Prostate gland (tissue), 2 donors: ENCODE results near the gene CENPK. TPM values are rescaled to one million over a fixed set of nuclear protein-coding genes. Genes with fewer than 3 reads are reported as not detected.

ENCODE experiments used
- DNase-seq: peaks from one replicate; pipeline ENCODE4 v3.0.0-alpha.2; 2019; ENCODE audit warnings: low spot score
- H3K27ac ChIP-seq, 2 donors: fragments of 200-600 bp; sonication (generic); 2 replicates each; pipeline ENCODE4 v1.5.1; 2017 to 2019
- H3K27me3 ChIP-seq: fragments of 200-600 bp; sonication (generic); replicated peaks from 2 replicates; pipeline ENCODE4 v1.5.1; 2019; ENCODE audit not compliant: insufficient read depth
- H3K36me3 ChIP-seq, 2 donors: fragments of 200-600 bp; sonication (generic); 1 replicate in 1 of 2; 2 replicates in 1 of 2; pipeline versions ENCODE4 v1.5.1 to v1.8.1; 2017 to 2019
- H3K4me1 ChIP-seq: fragments of 200-600 bp; sonication (generic); replicated peaks from 2 replicates; pipeline ENCODE4 v1.5.1; 2019
- H3K4me3 ChIP-seq, 2 donors: fragments of 200-600 bp; sonication (generic); 2 replicates each; pipeline ENCODE4 v1.5.1; 2017 to 2019
- H3K9me3 ChIP-seq: fragments of 200-600 bp; sonication (generic); 2 replicates; pipeline ENCODE4 v1.5.1; 2017
- POLR2A ChIP-seq: fragments of 450-650 bp; IDR thresholded peaks from one replicate; pipeline ENCODE4 v1.6.1; 2016; ENCODE audit warnings: antibody characterized with exemption, mild to moderate bottlenecking
- POLR2AphosphoS5 ChIP-seq: sonication (generic); formaldehyde crosslinking; IDR thresholded peaks from one replicate; pipeline ENCODE4 v1.6.1; 2017; ENCODE audit warnings: antibody characterized with exemption
- WGBS: methylation state at CpG from one replicate; pipeline ENCODE4 v1.1.5; 2018; 5-methylcytosine and 5-hydroxymethylcytosine counted together
- intact Hi-C: fragments of 100-400 bp; cut with DNase I; formaldehyde crosslinking; loops from one replicate; pipeline ENCODE4 v1.14.2; 2022
- total RNA-seq, 2 donors: library from RNA; depleted of rRNA; stranded (reverse); fragments of >200 nt; gene quantifications; one replicate each; pipeline ENCODE4 v1.1.0, GENCODE V29; 2016
- TF ChIP-seq, protein P1 (sequence below), 4 experiments: fragments of 200-600 bp in 2 of 4; fragments of 450-650 bp in 2 of 4; sonication (generic) in 2 of 4; IDR thresholded peaks; 1 replicate in 3 of 4; 2 replicates in 1 of 4; pipeline ENCODE4 v1.5.1; 2016 to 2019; ENCODE audit warnings: antibody characterized with exemption in 4 of 4, mild to moderate bottlenecking in 2 of 4, moderate library complexity in 2 of 4

CENPK gene
- total RNA-seq, 2 donors from 2014 or later = 2.1 to 4.9 TPM

- H3K9me3 ChIP-seq = no peaks in the 10 kb centered on the region
- intact Hi-C loops = no loop called here
- H3K4me3 ChIP-seq = no peak overlapping the region
- H3K4me1 ChIP-seq = no peaks in the 10 kb centered on the region
- H3K27ac ChIP-seq = no peak overlapping the region
- no peak for TF ChIP-seq POLR2A
- TF ChIP-seq, protein P1, sequence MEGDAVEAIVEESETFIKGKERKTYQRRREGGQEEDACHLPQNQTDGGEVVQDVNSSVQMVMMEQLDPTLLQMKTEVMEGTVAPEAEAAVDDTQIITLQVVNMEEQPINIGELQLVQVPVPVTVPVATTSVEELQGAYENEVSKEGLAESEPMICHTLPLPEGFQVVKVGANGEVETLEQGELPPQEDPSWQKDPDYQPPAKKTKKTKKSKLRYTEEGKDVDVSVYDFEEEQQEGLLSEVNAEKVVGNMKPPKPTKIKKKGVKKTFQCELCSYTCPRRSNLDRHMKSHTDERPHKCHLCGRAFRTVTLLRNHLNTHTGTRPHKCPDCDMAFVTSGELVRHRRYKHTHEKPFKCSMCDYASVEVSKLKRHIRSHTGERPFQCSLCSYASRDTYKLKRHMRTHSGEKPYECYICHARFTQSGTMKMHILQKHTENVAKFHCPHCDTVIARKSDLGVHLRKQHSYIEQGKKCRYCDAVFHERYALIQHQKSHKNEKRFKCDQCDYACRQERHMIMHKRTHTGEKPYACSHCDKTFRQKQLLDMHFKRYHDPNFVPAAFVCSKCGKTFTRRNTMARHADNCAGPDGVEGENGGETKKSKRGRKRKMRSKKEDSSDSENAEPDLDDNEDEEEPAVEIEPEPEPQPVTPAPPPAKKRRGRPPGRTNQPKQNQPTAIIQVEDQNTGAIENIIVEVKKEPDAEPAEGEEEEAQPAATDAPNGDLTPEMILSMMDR (IDR thresholded peaks at IDR 0.05) = no peak
- no peak for TF ChIP-seq POLR2AphosphoS5
- WGBS = 98% methylated on average over 4 of the region's 4 CpGs
- no peaks in the 10 kb centered on the region for H3K36me3 ChIP-seq
- no peaks in the 10 kb centered on the region for H3K27me3 ChIP-seq
- no peak for DNase-seq
These were observed 18.5 kb downstream of the CENPK start for GRCh38 chr5:65544473-65544872.

DNA sequence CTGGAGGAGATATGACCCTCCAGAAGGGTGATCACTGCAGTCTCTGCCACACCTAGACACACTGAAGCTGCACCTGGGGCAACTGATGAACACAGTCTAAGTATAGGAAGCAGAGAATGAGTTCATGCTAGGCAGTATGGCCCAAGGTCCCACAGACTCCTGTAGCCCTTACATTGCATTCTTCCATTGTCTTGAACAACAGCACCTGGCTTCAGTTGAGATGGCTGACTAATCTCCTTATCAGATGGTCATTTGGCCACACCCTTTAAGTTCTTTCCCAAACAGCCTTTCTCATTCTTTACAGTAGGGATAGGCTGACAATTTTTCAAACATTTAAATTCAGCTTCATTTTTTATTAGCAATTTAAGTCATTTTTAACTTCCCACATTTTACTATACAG, 23.1 kb downstream of the CENPK start:
- Histone ChIP-seq H3K9me3 (no peaks in the 10 kb centered on the region), H3K36me3 (no peaks in the 10 kb centered on the region), H3K4me3 (no peak overlapping the region), H3K4me1 (no peaks in the 10 kb centered on the region), H3K27ac (no peak overlapping the region), H3K27me3 (no peaks in the 10 kb centered on the region)
- DNase-seq = no peak
- TF ChIP-seq POLR2AphosphoS5 (no peak), POLR2A (no peak)
- TF ChIP-seq, protein P1 (IDR thresholded peaks at IDR 0.05) = no peak
- intact Hi-C loops = no loop called here

DNA sequence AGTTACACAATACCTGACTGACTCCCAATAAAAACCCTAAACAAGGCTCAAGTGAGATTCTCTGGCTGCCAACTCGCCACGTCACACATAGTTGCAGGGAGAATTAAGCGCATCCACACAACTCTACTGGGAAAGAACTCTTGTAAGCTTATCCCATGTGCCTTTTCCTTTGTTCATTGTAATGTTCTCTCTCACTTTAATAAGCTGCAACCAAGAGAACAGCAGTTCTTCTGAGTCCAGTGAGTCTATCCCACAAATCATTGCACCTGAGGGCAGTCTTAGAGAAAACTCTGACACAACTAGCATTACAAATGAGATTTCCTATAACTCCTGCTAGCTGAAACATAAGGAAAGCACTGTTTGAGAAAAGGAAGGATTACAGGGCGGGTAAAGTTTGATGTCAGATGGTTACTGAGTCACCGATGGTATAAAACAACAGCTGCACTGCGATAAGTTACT, 27.4 kb downstream of the CENPK start:
- H3K27me3 ChIP-seq = no peaks in the 10 kb centered on the region
- TF ChIP-seq, protein P1 (IDR thresholded peaks at IDR 0.05) = no peak
- no peak for TF ChIP-seq POLR2AphosphoS5
- TF ChIP-seq POLR2A = no peak
- no peaks in the 10 kb centered on the region for H3K4me1 ChIP-seq
- intact Hi-C loops = no loop called here
- H3K27ac ChIP-seq = no peak overlapping the region
- DNase-seq = no peak
- 94% methylated on average over 6 of the region's 6 CpGs for WGBS
- H3K36me3 ChIP-seq = no peaks in the 10 kb centered on the region
- no peak overlapping the region for H3K4me3 ChIP-seq
- no peaks in the 10 kb centered on the region for H3K9me3 ChIP-seq

DNA sequence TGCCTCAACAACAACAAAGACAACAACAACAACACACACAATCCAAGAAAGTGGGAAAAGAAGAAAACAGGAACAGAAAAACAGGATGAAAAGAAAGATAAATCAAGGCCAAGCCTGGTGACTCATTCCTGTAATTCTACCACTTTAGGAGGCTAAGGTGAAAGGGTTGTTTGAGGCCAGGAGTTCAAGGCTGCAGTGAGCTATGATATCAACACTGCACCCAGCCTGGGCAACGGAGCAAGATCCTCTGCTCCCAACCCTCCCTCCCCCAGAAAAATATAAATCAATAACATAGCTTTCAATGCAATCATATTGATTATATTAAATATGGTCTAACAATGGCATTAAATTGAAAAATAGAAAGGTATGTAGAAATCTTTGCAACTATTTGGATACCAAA, 32.1 kb downstream of the CENPK start:
- 88% methylated on average over 1 of the region's 1 CpG for WGBS
- Histone ChIP-seq H3K9me3 (no peaks in the 10 kb centered on the region), H3K27ac (no peak overlapping the region), H3K4me1 (no peaks in the 10 kb centered on the region), H3K36me3 (no peaks in the 10 kb centered on the region), H3K27me3 (no peaks in the 10 kb centered on the region), H3K4me3 (no peak overlapping the region)
- intact Hi-C loops = no loop called here
- TF ChIP-seq, protein P1 (IDR thresholded peaks at IDR 0.05) = no peak
- TF ChIP-seq POLR2AphosphoS5 (no peak), POLR2A (no peak)
- DNase-seq = no peak

GRCh38 chr5:65525726-65526125, 37.2 kb downstream of the CENPK start:
- no peak overlapping the region for H3K27ac ChIP-seq
- no peaks in the 10 kb centered on the region for H3K36me3 ChIP-seq
- WGBS = 90% methylated on average over 3 of the region's 3 CpGs
- H3K4me1 ChIP-seq = no peaks in the 10 kb centered on the region
- no peak overlapping the region for H3K4me3 ChIP-seq
- no peaks in the 10 kb centered on the region for H3K27me3 ChIP-seq
- TF ChIP-seq POLR2A (no peak), POLR2AphosphoS5 (no peak)
- TF ChIP-seq, protein P1 (IDR thresholded peaks at IDR 0.05) = no peak
- no peaks in the 10 kb centered on the region for H3K9me3 ChIP-seq
- intact Hi-C loops = no loop called here
- no peak for DNase-seq
